ENCODE measurements around the gene CFAP99.

GRCh38 chr4:2510351-2511259 lies 91.8 kb downstream of the CFAP99 start:
- TF ChIP-seq CREB5 (CRISPR knock-in tag; IDR thresholded peaks at IDR 0.05; ENCODE audit: low read depth) (no peak), PATZ1 (CRISPR knock-in tag; IDR thresholded peaks at IDR 0.05; ENCODE audit: borderline replicate concordance) (no peak), RARB (CRISPR knock-in tag; IDR thresholded peaks at IDR 0.05) (no peak), ZNF70 (CRISPR knock-in tag; IDR thresholded peaks at IDR 0.05) (no peak), OSR1 (CRISPR knock-in tag; IDR thresholded peaks at IDR 0.05) (no peak), ZFP3 (CRISPR knock-in tag; IDR thresholded peaks at IDR 0.05) (no peak), TCF4 (CRISPR knock-in tag; IDR thresholded peaks at IDR 0.05; ENCODE audit: borderline replicate concordance) (no peak), POU6F1 (CRISPR knock-in tag; IDR thresholded peaks at IDR 0.05; ENCODE audit: borderline replicate concordance, low read depth) (no peak), ZNF565 (CRISPR knock-in tag; conservative IDR thresholded peaks at IDR 0.05; ENCODE audit: low read depth) (no peak)

All from SK-N-SH treated with all-trans-retinoic acid at 6 μM for 48 hours (cell line).